H1 (cell line): ENCODE data around the gene WFDC5. TPM values are rescaled to one million over a fixed set of nuclear protein-coding genes. Genes with fewer than 3 reads are reported as not detected.

Source experiments
- CTCF ChIA-PET: fragments of 300-600 bp; sonication (Branson Sonifier 250); formaldehyde crosslinking; loops from one replicate; lab custom pipeline; 2021; ENCODE audit not compliant: partially characterized antibody; lab: Charles Lee
- POLR2A ChIA-PET: fragments of 300-600 bp; sonication (Branson Sonifier 250); formaldehyde crosslinking; loops from one replicate; lab custom pipeline; 2021; ENCODE audit warnings: inconsistent platforms; ENCODE audit not compliant: partially characterized antibody; lab: Charles Lee
- DNase-seq, 2 experiments: peaks; one replicate each; pipeline versions ENCODE4 v3.0.0 to v3.0.0-alpha.2; 2010 to 2022; ENCODE audit warnings: low spot score in 2 of 2, low read depth in 1 of 2, mixed read lengths in 1 of 2
- FAIRE-seq: peaks from 2 replicates; lab custom pipeline; 2011; peaks lifted over from hg19 to GRCh38; lab: Jason Lieb, UNC
- H2AFZ ChIP-seq: 2 replicates; pipeline ENCODE4 v1.8.1; 2012; ENCODE audit warnings: low read length, inconsistent platforms
- H2AK5ac ChIP-seq: 2 replicates; pipeline ENCODE4 v1.6.1; 2013; ENCODE audit warnings: low read depth, low read length
- H2BK120ac ChIP-seq: replicated peaks from 2 replicates; pipeline ENCODE3; 2013; ENCODE audit warnings: low read depth, low read length, inconsistent platforms
- H2BK12ac ChIP-seq: 2 replicates; pipeline ENCODE4 v1.6.1; 2013; ENCODE audit warnings: low read depth, low read length
- H2BK15ac ChIP-seq: 2 replicates; pipeline ENCODE4 v1.6.1; 2013; ENCODE audit warnings: low read length
- H2BK20ac ChIP-seq: 2 replicates; pipeline ENCODE4 v1.6.1; 2013; ENCODE audit warnings: low read length
- H2BK5ac ChIP-seq: 2 replicates; pipeline ENCODE4 v1.6.1; 2013; ENCODE audit warnings: low read depth, low read length
- H3K14ac ChIP-seq: 2 replicates; pipeline ENCODE4 v1.6.1; 2013; ENCODE audit warnings: inconsistent platforms; ENCODE audit not compliant: insufficient read length
- H3K18ac ChIP-seq: 2 replicates; pipeline ENCODE4 v1.6.1; 2013; ENCODE audit warnings: low read length; ENCODE audit errors: extremely low read depth
- H3K23ac ChIP-seq: 2 replicates; pipeline ENCODE4 v1.6.1; 2013; ENCODE audit warnings: inconsistent platforms; ENCODE audit not compliant: insufficient read length
- H3K23me2 ChIP-seq: 2 replicates; pipeline ENCODE4 v1.6.1; 2013; ENCODE audit warnings: low read depth, low read length
- H3K27ac ChIP-seq: 2 replicates; pipeline ENCODE4 v1.6.1; 2011; ENCODE audit warnings: low read depth, low read length, inconsistent platforms
- H3K27me3 ChIP-seq, 4 experiments: replicated peaks in 1 of 4; 1 replicate in 1 of 4; 2 replicates in 3 of 4; pipeline versions ENCODE4 v1.6.1 to v1.8.1; 2011 to 2013; ENCODE audit warnings: low read length in 3 of 4, mild to moderate bottlenecking in 3 of 4, inconsistent platforms in 2 of 4, mixed read lengths in 2 of 4, moderate library complexity in 1 of 4; ENCODE audit not compliant: control insufficient read depth in 3 of 4, insufficient read depth in 3 of 4; ENCODE audit errors: extremely low read depth in 1 of 4
- H3K36me3 ChIP-seq, 4 experiments: 2 replicates each; pipeline versions ENCODE4 v1.6.1 to v1.8.1; 2011 to 2013; ENCODE audit warnings: mild to moderate bottlenecking in 4 of 4, low read length in 3 of 4, moderate library complexity in 2 of 4, control low read depth in 1 of 4, inconsistent platforms in 1 of 4; ENCODE audit not compliant: insufficient read depth in 4 of 4, control insufficient read depth in 2 of 4
- H3K4ac ChIP-seq: replicated peaks from 2 replicates; pipeline ENCODE3; 2013; ENCODE audit warnings: low read length, low read depth, mixed read lengths, inconsistent platforms; ENCODE audit not compliant: insufficient read length
- H3K4me1 ChIP-seq, 4 experiments: replicated peaks in 1 of 4; 1 replicate in 1 of 4; 2 replicates in 3 of 4; pipeline versions ENCODE4 v1.6.1 to v1.8.1; 2011 to 2013; ENCODE audit warnings: low read length in 3 of 4, inconsistent platforms in 2 of 4, mixed read lengths in 1 of 4; ENCODE audit not compliant: insufficient read depth in 4 of 4, control insufficient read depth in 3 of 4
- H3K4me2 ChIP-seq, 2 experiments: 2 replicates each; pipeline versions ENCODE4 v1.6.1 to v1.8.1; 2011 to 2013; ENCODE audit warnings: low read depth in 2 of 2, low read length in 2 of 2, control low read depth in 1 of 2, inconsistent platforms in 1 of 2, mild to moderate bottlenecking in 1 of 2; ENCODE audit not compliant: insufficient read depth in 1 of 2
- H3K4me3 ChIP-seq, 4 experiments: fragments of 200-600, 300-600 bp in 1 of 4; sonication (generic), shearing (Covaris generic), sonication (Bioruptor Twin) in 1 of 4; 2 replicates each; pipeline versions ENCODE4 v1.5.1 to v1.8.1; 2011 to 2016; ENCODE audit warnings: low read length in 4 of 4, low read depth in 3 of 4, control low read depth in 2 of 4, inconsistent platforms in 2 of 4, mild to moderate bottlenecking in 2 of 4, mixed read lengths in 1 of 4, moderate library complexity in 1 of 4; ENCODE audit not compliant: insufficient read depth in 2 of 4; ENCODE audit errors: extremely low read depth in 1 of 4
- H3K56ac ChIP-seq: replicated peaks from 2 replicates; pipeline ENCODE3; 2013; ENCODE audit warnings: low read depth, mild to moderate bottlenecking, mixed read lengths, low read length, inconsistent platforms; ENCODE audit not compliant: insufficient read length
- H3K79me1 ChIP-seq: 2 replicates; pipeline ENCODE4 v1.6.1; 2013; ENCODE audit warnings: low read depth, low read length, control low read depth
- H3K79me2 ChIP-seq, 2 experiments: 2 replicates each; pipeline versions ENCODE4 v1.6.1 to v1.8.1; 2012 to 2013; ENCODE audit warnings: low read length in 2 of 2, mild to moderate bottlenecking in 2 of 2, inconsistent platforms in 1 of 2; ENCODE audit not compliant: insufficient read depth in 2 of 2, control insufficient read depth in 1 of 2
- H3K9ac ChIP-seq, 4 experiments: replicated peaks in 1 of 4; 1 replicate in 1 of 4; 2 replicates in 3 of 4; pipeline versions ENCODE4 v1.6.1 to v1.8.1; 2011 to 2013; ENCODE audit warnings: low read depth in 3 of 4, low read length in 3 of 4, control low read depth in 2 of 4, mild to moderate bottlenecking in 2 of 4, moderate library complexity in 2 of 4, inconsistent platforms in 1 of 4; ENCODE audit errors: extremely low read depth in 1 of 4
- H3K9me3 ChIP-seq, 2 experiments: 2 replicates each; pipeline versions ENCODE4 v1.6.1 to v1.8.1; 2012 to 2013; ENCODE audit warnings: mild to moderate bottlenecking in 2 of 2, moderate library complexity in 2 of 2, control low read depth in 1 of 2, inconsistent platforms in 1 of 2, low read depth in 1 of 2, low read length in 1 of 2, mixed read lengths in 1 of 2; ENCODE audit not compliant: insufficient read depth in 2 of 2
- H4K20me1 ChIP-seq, 2 experiments: replicated peaks in 1 of 2; 2 replicates each; pipeline versions ENCODE3 to v1.8.1; 2011 to 2013; ENCODE audit warnings: inconsistent platforms in 2 of 2, low read length in 2 of 2, mild to moderate bottlenecking in 1 of 2; ENCODE audit not compliant: insufficient read depth in 2 of 2, control insufficient read depth in 1 of 2
- H4K5ac ChIP-seq: 2 replicates; pipeline ENCODE4 v1.6.1; 2013; ENCODE audit warnings: low read length, low read depth, mixed read lengths, inconsistent platforms; ENCODE audit not compliant: insufficient read length
- H4K8ac ChIP-seq: 2 replicates; pipeline ENCODE4 v1.8.0; 2013; ENCODE audit warnings: mild to moderate bottlenecking, moderate library complexity, low read length, inconsistent platforms; ENCODE audit not compliant: insufficient read depth; ENCODE audit errors: extremely low read depth
- H4K91ac ChIP-seq: replicated peaks from 2 replicates; pipeline ENCODE3; 2013; ENCODE audit warnings: low read length, mixed read lengths, inconsistent platforms; ENCODE audit not compliant: insufficient read length
- ATF3 ChIP-seq: IDR thresholded peaks from 2 replicates; pipeline ENCODE4 v1.6.1; 2011; ENCODE audit warnings: low read depth, mild to moderate bottlenecking, low read length; ENCODE audit not compliant: insufficient read depth
- JUN ChIP-seq: IDR thresholded peaks from 2 replicates; pipeline ENCODE4 v1.6.1; 2011; ENCODE audit warnings: low read depth, mild to moderate bottlenecking, improper control_type of control experiment, low read length
- TEAD4 ChIP-seq: IDR thresholded peaks from 2 replicates; pipeline ENCODE4 v1.6.1; 2012; ENCODE audit warnings: low read depth, low read length, inconsistent platforms, mixed read lengths
- WGBS, 2 experiments: shearing (Covaris generic) in 1 of 2; methylation state at CpG; one replicate each; pipeline versions ENCODE4 v1.1.6 to v1.1.7; 2013 to 2015; ENCODE audit warnings: low lambda C conversion rate in 2 of 2, mixed read lengths in 2 of 2, inconsistent platforms in 1 of 2, low coverage in 1 of 2, missing lambda C conversion rate in 1 of 2; ENCODE audit not compliant: insufficient replicate concordance in 2 of 2, insufficient coverage in 1 of 2, insufficient read length in 1 of 2; ENCODE audit errors: extremely low coverage in 1 of 2, missing lambda C conversion rate in 1 of 2; 5-methylcytosine and 5-hydroxymethylcytosine counted together
- polyA plus RNA-seq, 7 experiments: library from polyadenylated mRNA; depleted of rRNA in 3 of 7; stranded (reverse) in 5 of 7; unstranded in 2 of 7; fragments of >200 nt in 5 of 7; fragments of 200-250 nt in 2 of 7; gene quantifications; 1 replicate in 5 of 7; 2 replicates in 1 of 7; 4 replicates in 1 of 7; pipeline versions ENCODE4 v1.2.1 to v1.2.3, GENCODE V29; 2011 to 2013; ENCODE audit warnings: missing spikeins in 2 of 7, mixed read lengths in 2 of 7
- total RNA-seq: library from RNA; stranded (reverse); fragmentation: NEBNext Ultra II Directional; extraction: Animal tissue kit (Norgen Biotek cat#: 25700); gene quantifications from 2 replicates; pipeline ENCODE4 v1.2.1, GENCODE V29; 2021

Gene WFDC5
- total and polyA plus RNA-seq, 2 of the 8 experiments (the other 6 are each of a cell fraction or from before 2014, with no cell fraction given): not detected

DNA sequence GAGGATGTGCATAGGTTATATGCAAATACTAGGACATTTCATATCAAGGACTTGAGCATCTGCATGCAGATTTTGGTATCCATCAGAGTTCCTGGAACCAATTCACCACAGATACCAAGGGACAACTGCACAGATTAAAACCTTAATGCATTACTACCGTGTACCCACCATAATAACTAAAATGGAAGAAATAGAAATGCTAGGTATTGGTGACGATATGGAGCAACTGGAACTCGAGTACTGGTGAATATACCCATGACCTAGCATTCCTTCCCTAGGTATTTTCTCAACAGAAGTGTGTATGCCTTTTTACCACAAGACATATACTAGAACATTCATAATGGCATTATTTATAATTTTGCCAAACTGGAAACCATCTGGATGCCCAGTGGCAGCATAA, 32.5 kb downstream of the WFDC5 start:
- H2BK12ac ChIP-seq: no peak overlapping the region
- H4K20me1 ChIP-seq: no peaks in the 10 kb centered on the region
- H3K9ac ChIP-seq: no peak overlapping the region
- no peaks in the 10 kb centered on the region for H3K27me3 ChIP-seq
- H3K4ac ChIP-seq: no peak overlapping the region
- TF ChIP-seq TEAD4: no peak
- TF ChIP-seq JUN: no peak
- TF ChIP-seq ATF3: no peak
- H4K8ac ChIP-seq: no peak overlapping the region
- H3K79me2 ChIP-seq: no peaks in the 10 kb centered on the region
- H4K5ac ChIP-seq: no peak overlapping the region
- H3K56ac ChIP-seq: no peak overlapping the region
- H3K9me3 ChIP-seq: peaks cover 3 to 9% of the 10 kb centered on the region in 2 experiments; a peak in 3 of 4 replicates
- no peak for FAIRE-seq
- H3K23me2 ChIP-seq: no peaks in the 10 kb centered on the region
- no peaks in the 10 kb centered on the region; a peak in 1 of 7 replicates for H3K4me1 ChIP-seq
- no peak overlapping the region for H3K27ac ChIP-seq
- ChIA-PET CTCF (interaction anchor here (1.3 to 1.7 kb wide), 2 partner anchors 13 to 212 kb away, joined by 3 to 6 read pairs; no protein-coding TSS in a partner anchor), POLR2A (interaction anchor here (0.6 kb wide), 1 partner anchor 46 kb away, joined by 4 read pairs; no protein-coding TSS in a partner anchor)
- no peak overlapping the region for H4K91ac ChIP-seq
- no peak overlapping the region for H2AK5ac ChIP-seq
- no peak overlapping the region for H2BK20ac ChIP-seq
- H3K36me3 ChIP-seq: peaks cover 0 to 34% (median 5%) of the 10 kb centered on the region in 4 experiments; a peak in 4 of 8 replicates
- H3K4me3 ChIP-seq: no peak overlapping the region
- no peak overlapping the region for H2BK120ac ChIP-seq
- H3K79me1 ChIP-seq: no peaks in the 10 kb centered on the region
- no peak overlapping the region for H3K23ac ChIP-seq
- no peak overlapping the region for H2BK15ac ChIP-seq
- no peak overlapping the region for H3K18ac ChIP-seq
- no peak overlapping the region for H2AFZ ChIP-seq
- WGBS, 2 experiments: 97% methylated on average over 3 of the region's 3 CpGs; no CpG with 5 or more reads in 1 of the 2 experiments
- no peak overlapping the region for H3K4me2 ChIP-seq
- no peak overlapping the region for H3K14ac ChIP-seq
- DNase-seq: no peak
- H2BK5ac ChIP-seq: no peak overlapping the region
